Endothelial cell of umbilical vein (primary cell): ENCODE data around the gene BNC2.

Experiments
- CTCF ChIP-seq, 2 donors: IDR thresholded peaks; 1 replicate in 1 of 2; 2 replicates in 1 of 2; pipeline ENCODE4 v1.5.1; 2011; ENCODE audit warnings: low read length in 2 of 2, mild to moderate bottlenecking in 2 of 2, moderate library complexity in 2 of 2, control low read depth in 1 of 2, inconsistent platforms in 1 of 2, low read depth in 1 of 2; ENCODE audit not compliant: insufficient read depth in 1 of 2; ENCODE audit errors: extremely low read depth in 1 of 2
- EZH2 ChIP-seq: IDR thresholded peaks from 2 replicates; pipeline ENCODE4 v1.6.1; 2012; ENCODE audit warnings: borderline replicate concordance, low read depth, mild to moderate bottlenecking, moderate library complexity, low read length, inconsistent platforms; ENCODE audit not compliant: severe bottlenecking
- POLR2A ChIP-seq: IDR thresholded peaks from 2 replicates; pipeline ENCODE4 v1.6.1; 2012; ENCODE audit warnings: low read depth, mild to moderate bottlenecking, control low read depth, low read length
- POLR2AphosphoS5 ChIP-seq: IDR thresholded peaks from 2 replicates; pipeline ENCODE4 v1.6.1; 2012; ENCODE audit warnings: low read depth, mild to moderate bottlenecking, control low read depth, low read length, moderate library complexity; ENCODE audit not compliant: insufficient read depth

DNA sequence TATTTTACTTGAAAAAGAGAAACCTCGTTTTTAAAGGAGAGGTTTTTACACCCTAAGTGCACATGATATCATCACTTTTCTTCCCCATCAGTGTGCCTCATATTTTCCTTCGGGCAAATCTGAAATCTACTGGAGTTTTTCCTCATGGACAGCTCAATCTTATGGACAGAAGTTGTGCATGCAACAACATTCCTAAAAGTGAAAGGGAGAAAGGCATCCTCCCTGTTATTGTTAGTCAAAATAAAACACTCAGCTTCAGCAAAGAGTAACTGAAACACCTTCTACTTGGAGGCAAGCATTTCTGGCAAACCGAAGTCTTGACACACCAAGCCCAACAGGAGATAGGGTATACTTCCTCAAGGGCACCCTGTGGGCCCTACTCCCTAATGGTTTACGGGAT lies 217.9 kb downstream of the BNC2 start:
- TF ChIP-seq EZH2 (no peak), POLR2A (no peak), CTCF (IDR thresholded peaks at IDR 0.05; ENCODE audit: extremely low read depth in 1 of 2, insufficient read depth in 1 of 2, low read depth in 1 of 2, low read length in 2 of 2) (no peak), POLR2AphosphoS5 (no peak)
